ENCODE results near the gene KDM7A. TPM values are rescaled to one million over a fixed set of nuclear protein-coding genes. Genes with fewer than 3 reads are reported as not detected.
"Not testable (repeated sequence)": the region's sequence is repeated elsewhere in the genome, so short reads cannot be mapped to it uniquely, and the experiment has no call there.

KDM7A gene
- polyA plus RNA-seq, 2 donors = 4.0 to 6.6 TPM

GRCh38 chr7:140114817-140115216 lies 62.0 kb downstream of the KDM7A start:
- not testable (repeated sequence) for H3K4me1 ChIP-seq (ENCODE audit: control insufficient read depth in 2 of 2, insufficient read depth in 2 of 2, low read length in 1 of 2); H3K36me3 ChIP-seq (ENCODE audit: control insufficient read depth in 2 of 2, insufficient read depth in 2 of 2, low read length in 1 of 2)
- 96 to 99% methylated on average over 29 to 31 of the region's 31 CpGs for WGBS, 2 donors

GRCh38 chr7:140108777-140109176 lies 68.0 kb downstream of the KDM7A start:
- not testable (repeated sequence) for H3K4me1 ChIP-seq (ENCODE audit: control insufficient read depth in 2 of 2, insufficient read depth in 2 of 2, low read length in 1 of 2); H3K27ac ChIP-seq (ENCODE audit: low read depth in 2 of 2, low read length in 1 of 2); H3K36me3 ChIP-seq (ENCODE audit: control insufficient read depth in 2 of 2, insufficient read depth in 2 of 2, low read length in 1 of 2); H3K4me3 ChIP-seq (ENCODE audit: low read depth in 1 of 2, low read length in 2 of 2); H3K27me3 ChIP-seq (ENCODE audit: control insufficient read depth in 1 of 2, insufficient read depth in 2 of 2, low read length in 2 of 2); H3K9me3 ChIP-seq (ENCODE audit: control insufficient read depth in 2 of 2, insufficient read depth in 1 of 2, low read depth in 1 of 2, low read length in 1 of 2)
- 86 to 93% methylated on average over 8 of the region's 8 CpGs for WGBS, 2 donors

More at GRCh38 chr7:140114817-140115216, 62.0 kb downstream of the KDM7A start:
- not testable (repeated sequence) for H3K27me3 ChIP-seq (ENCODE audit: control insufficient read depth in 1 of 2, insufficient read depth in 2 of 2, low read length in 2 of 2); H3K4me3 ChIP-seq (ENCODE audit: low read depth in 1 of 2, low read length in 2 of 2); H3K27ac ChIP-seq (ENCODE audit: low read depth in 2 of 2, low read length in 1 of 2); H3K9me3 ChIP-seq (ENCODE audit: control insufficient read depth in 2 of 2, insufficient read depth in 1 of 2, low read depth in 1 of 2, low read length in 1 of 2)

GRCh38 chr7:140096459-140096858 lies 80.3 kb downstream of the KDM7A start:
- Histone ChIP-seq H3K27ac (ENCODE audit: low read depth in 2 of 2, low read length in 1 of 2) (no peak overlapping the region), H3K9me3 (ENCODE audit: control insufficient read depth in 2 of 2, insufficient read depth in 1 of 2, low read depth in 1 of 2, low read length in 1 of 2) (no peaks in the 10 kb centered on the region), H3K36me3 (ENCODE audit: control insufficient read depth in 2 of 2, insufficient read depth in 2 of 2, low read length in 1 of 2) (peaks cover 7 to 21% of the 10 kb centered on the region in 2 donors), H3K27me3 (ENCODE audit: control insufficient read depth in 1 of 2, insufficient read depth in 2 of 2, low read length in 2 of 2) (no peaks in the 10 kb centered on the region), H3K4me3 (ENCODE audit: low read depth in 1 of 2, low read length in 2 of 2) (no peak overlapping the region), H3K4me1 (ENCODE audit: control insufficient read depth in 2 of 2, insufficient read depth in 2 of 2, low read length in 1 of 2) (no peaks in the 10 kb centered on the region)
- 80 to 81% methylated on average over 4 of the region's 4 CpGs for WGBS, 2 donors

- WGBS, 2 donors = 84 to 90% methylated on average over 1 of the region's 1 CpG
- peaks cover 3 to 21% of the 10 kb centered on the region in 2 donors for H3K36me3 ChIP-seq (ENCODE audit: control insufficient read depth in 2 of 2, insufficient read depth in 2 of 2, low read length in 1 of 2)
- H3K9me3 ChIP-seq (ENCODE audit: control insufficient read depth in 2 of 2, insufficient read depth in 1 of 2, low read depth in 1 of 2, low read length in 1 of 2) = no peaks in the 10 kb centered on the region
- H3K4me1 ChIP-seq (ENCODE audit: control insufficient read depth in 2 of 2, insufficient read depth in 2 of 2, low read length in 1 of 2) = no peaks in the 10 kb centered on the region
- H3K4me3 ChIP-seq (ENCODE audit: low read depth in 1 of 2, low read length in 2 of 2) = no peak overlapping the region
- no peak overlapping the region for H3K27ac ChIP-seq (ENCODE audit: low read depth in 2 of 2, low read length in 1 of 2)
- no peaks in the 10 kb centered on the region for H3K27me3 ChIP-seq (ENCODE audit: control insufficient read depth in 1 of 2, insufficient read depth in 2 of 2, low read length in 2 of 2)
Measured at GRCh38 chr7:140093375-140093774, 83.4 kb downstream of the KDM7A start.

GRCh38 chr7:140085447-140085846 lies 91.3 kb downstream of the KDM7A start:
- Histone ChIP-seq H3K9me3 (ENCODE audit: control insufficient read depth in 2 of 2, insufficient read depth in 1 of 2, low read depth in 1 of 2, low read length in 1 of 2) (no peaks in the 10 kb centered on the region), H3K36me3 (ENCODE audit: control insufficient read depth in 2 of 2, insufficient read depth in 2 of 2, low read length in 1 of 2) (peaks cover 0 to 2% of the 10 kb centered on the region in 2 donors), H3K4me1 (ENCODE audit: control insufficient read depth in 2 of 2, insufficient read depth in 2 of 2, low read length in 1 of 2) (no peaks in the 10 kb centered on the region), H3K4me3 (ENCODE audit: low read depth in 1 of 2, low read length in 2 of 2) (no peak overlapping the region), H3K27me3 (ENCODE audit: control insufficient read depth in 1 of 2, insufficient read depth in 2 of 2, low read length in 2 of 2) (no peaks in the 10 kb centered on the region), H3K27ac (ENCODE audit: low read depth in 2 of 2, low read length in 1 of 2) (no peak overlapping the region)
- WGBS, 2 donors = 82 to 83% methylated on average over 2 of the region's 2 CpGs

GRCh38 chr7:140084972-140085371 lies 91.8 kb downstream of the KDM7A start:
- Histone ChIP-seq H3K36me3 (ENCODE audit: control insufficient read depth in 2 of 2, insufficient read depth in 2 of 2, low read length in 1 of 2) (peaks cover 0 to 2% of the 10 kb centered on the region in 2 donors), H3K27ac (ENCODE audit: low read depth in 2 of 2, low read length in 1 of 2) (no peak overlapping the region), H3K27me3 (ENCODE audit: control insufficient read depth in 1 of 2, insufficient read depth in 2 of 2, low read length in 2 of 2) (no peaks in the 10 kb centered on the region), H3K4me1 (ENCODE audit: control insufficient read depth in 2 of 2, insufficient read depth in 2 of 2, low read length in 1 of 2) (no peaks in the 10 kb centered on the region), H3K9me3 (ENCODE audit: control insufficient read depth in 2 of 2, insufficient read depth in 1 of 2, low read depth in 1 of 2, low read length in 1 of 2) (no peaks in the 10 kb centered on the region), H3K4me3 (ENCODE audit: low read depth in 1 of 2, low read length in 2 of 2) (no peak overlapping the region)
- 55 to 66% methylated on average over 8 of the region's 8 CpGs for WGBS, 2 donors

GRCh38 chr7:140084142-140084655 lies 92.6 kb downstream of the KDM7A start:
- Histone ChIP-seq H3K4me3 (ENCODE audit: low read depth in 1 of 2, low read length in 2 of 2) (no peak overlapping the region), H3K4me1 (ENCODE audit: control insufficient read depth in 2 of 2, insufficient read depth in 2 of 2, low read length in 1 of 2) (no peaks in the 10 kb centered on the region), H3K27me3 (ENCODE audit: control insufficient read depth in 1 of 2, insufficient read depth in 2 of 2, low read length in 2 of 2) (no peaks in the 10 kb centered on the region), H3K9me3 (ENCODE audit: control insufficient read depth in 2 of 2, insufficient read depth in 1 of 2, low read depth in 1 of 2, low read length in 1 of 2) (no peaks in the 10 kb centered on the region), H3K27ac (ENCODE audit: low read depth in 2 of 2, low read length in 1 of 2) (no peak overlapping the region), H3K36me3 (ENCODE audit: control insufficient read depth in 2 of 2, insufficient read depth in 2 of 2, low read length in 1 of 2) (peaks cover 0 to 2% of the 10 kb centered on the region in 2 donors)
- WGBS, 2 donors = 90 to 91% methylated on average over 4 of the region's 4 CpGs

- 87 to 88% methylated on average over 6 to 7 of the region's 7 CpGs for WGBS, 2 donors
- Histone ChIP-seq H3K4me1 (ENCODE audit: control insufficient read depth in 2 of 2, insufficient read depth in 2 of 2, low read length in 1 of 2) (no peaks in the 10 kb centered on the region), H3K9me3 (ENCODE audit: control insufficient read depth in 2 of 2, insufficient read depth in 1 of 2, low read depth in 1 of 2, low read length in 1 of 2) (no peaks in the 10 kb centered on the region), H3K4me3 (ENCODE audit: low read depth in 1 of 2, low read length in 2 of 2) (no peak overlapping the region), H3K27me3 (ENCODE audit: control insufficient read depth in 1 of 2, insufficient read depth in 2 of 2, low read length in 2 of 2) (no peaks in the 10 kb centered on the region), H3K27ac (ENCODE audit: low read depth in 2 of 2, low read length in 1 of 2) (no peak overlapping the region), H3K36me3 (ENCODE audit: control insufficient read depth in 2 of 2, insufficient read depth in 2 of 2, low read length in 1 of 2) (peaks cover 0 to 2% of the 10 kb centered on the region in 2 donors)
Measured at GRCh38 chr7:140082770-140083169, 94.0 kb downstream of the KDM7A start.

GRCh38 chr7:140081774-140082425 lies 94.9 kb downstream of the KDM7A start:
- Histone ChIP-seq H3K27ac (ENCODE audit: low read depth in 2 of 2, low read length in 1 of 2) (no peak overlapping the region), H3K4me3 (ENCODE audit: low read depth in 1 of 2, low read length in 2 of 2) (no peak overlapping the region), H3K4me1 (ENCODE audit: control insufficient read depth in 2 of 2, insufficient read depth in 2 of 2, low read length in 1 of 2) (no peaks in the 10 kb centered on the region), H3K9me3 (ENCODE audit: control insufficient read depth in 2 of 2, insufficient read depth in 1 of 2, low read depth in 1 of 2, low read length in 1 of 2) (no peaks in the 10 kb centered on the region), H3K36me3 (ENCODE audit: control insufficient read depth in 2 of 2, insufficient read depth in 2 of 2, low read length in 1 of 2) (peaks cover 0 to 2% of the 10 kb centered on the region in 2 donors), H3K27me3 (ENCODE audit: control insufficient read depth in 1 of 2, insufficient read depth in 2 of 2, low read length in 2 of 2) (no peaks in the 10 kb centered on the region)
- WGBS, 2 donors = 87 to 92% methylated on average over 11 of the region's 11 CpGs

GRCh38 chr7:140080919-140081318 lies 95.9 kb downstream of the KDM7A start:
- no peaks in the 10 kb centered on the region for H3K27me3 ChIP-seq (ENCODE audit: control insufficient read depth in 1 of 2, insufficient read depth in 2 of 2, low read length in 2 of 2)
- 56 to 57% methylated on average over 7 of the region's 7 CpGs for WGBS, 2 donors
- peaks cover 0 to 2% of the 10 kb centered on the region in 2 donors for H3K36me3 ChIP-seq (ENCODE audit: control insufficient read depth in 2 of 2, insufficient read depth in 2 of 2, low read length in 1 of 2)
- no peak overlapping the region for H3K27ac ChIP-seq (ENCODE audit: low read depth in 2 of 2, low read length in 1 of 2)
- H3K4me3 ChIP-seq (ENCODE audit: low read depth in 1 of 2, low read length in 2 of 2) = no peak overlapping the region
- no peaks in the 10 kb centered on the region for H3K4me1 ChIP-seq (ENCODE audit: control insufficient read depth in 2 of 2, insufficient read depth in 2 of 2, low read length in 1 of 2)
- H3K9me3 ChIP-seq (ENCODE audit: control insufficient read depth in 2 of 2, insufficient read depth in 1 of 2, low read depth in 1 of 2, low read length in 1 of 2) = no peaks in the 10 kb centered on the region
